Fibroblast of lung (primary cell): ENCODE results near the gene WWP2. TPM values are rescaled to one million over a fixed set of nuclear protein-coding genes. Genes with fewer than 3 reads are reported as not detected.

Experiments used
- DNase-seq, 2 donors: peaks; one replicate each; pipeline versions ENCODE4 v3.0.0 to v3.0.0-alpha.2; 2010; ENCODE audit warnings: low read depth in 2 of 2
- H2AFZ ChIP-seq: 2 replicates; pipeline ENCODE4 v1.5.1; 2012; ENCODE audit warnings: low read length, control low read depth, inconsistent platforms
- H3K27ac ChIP-seq: 2 replicates; pipeline ENCODE4 v1.5.1; 2011; ENCODE audit warnings: low read length, control low read depth; ENCODE audit not compliant: insufficient read depth
- H3K27me3 ChIP-seq: 2 replicates; pipeline ENCODE4 v1.5.1; 2011; ENCODE audit warnings: mild to moderate bottlenecking, low read length; ENCODE audit not compliant: control insufficient read depth, insufficient read depth
- H3K36me3 ChIP-seq: 2 replicates; pipeline ENCODE4 v1.5.1; 2011; ENCODE audit warnings: low read length; ENCODE audit not compliant: control insufficient read depth, insufficient read depth
- H3K4me1 ChIP-seq: 2 replicates; pipeline ENCODE4 v1.5.1; 2011; ENCODE audit warnings: low read length; ENCODE audit not compliant: control insufficient read depth, insufficient read depth; ENCODE audit errors: extremely low read depth
- H3K4me2 ChIP-seq: 2 replicates; pipeline ENCODE4 v1.5.1; 2011; ENCODE audit warnings: low read length, control low read depth; ENCODE audit not compliant: insufficient read depth; ENCODE audit errors: extremely low read depth
- H3K4me3 ChIP-seq, 4 experiments: fragments of 200-600 bp in 1 of 4; sonication (generic) in 1 of 4; replicated peaks in 1 of 4; 2 replicates each; pipeline ENCODE4 v1.5.1; 2011 to 2016; ENCODE audit warnings: low read length in 4 of 4, low read depth in 3 of 4, mild to moderate bottlenecking in 3 of 4, control low read depth in 2 of 4, inconsistent platforms in 1 of 4, mixed read lengths in 1 of 4; ENCODE audit not compliant: insufficient read depth in 1 of 4; ENCODE audit errors: control extremely low read depth in 1 of 4
- H3K79me2 ChIP-seq: 2 replicates; pipeline ENCODE4 v1.5.1; 2012; ENCODE audit warnings: mild to moderate bottlenecking, low read length, inconsistent platforms; ENCODE audit not compliant: control insufficient read depth, insufficient read depth
- H3K9ac ChIP-seq: 2 replicates; pipeline ENCODE4 v1.5.1; 2011; ENCODE audit warnings: mild to moderate bottlenecking, low read length, control low read depth; ENCODE audit not compliant: insufficient read depth
- H3K9me3 ChIP-seq: 2 replicates; pipeline ENCODE4 v1.5.1; 2012; ENCODE audit warnings: low read depth, low read length; ENCODE audit not compliant: control insufficient read depth, insufficient read depth
- H4K20me1 ChIP-seq: 2 replicates; pipeline ENCODE4 v1.5.1; 2011; ENCODE audit warnings: low read length; ENCODE audit not compliant: control insufficient read depth, insufficient read depth; ENCODE audit errors: extremely low read depth
- EZH2 ChIP-seq: IDR thresholded peaks from 2 replicates; pipeline ENCODE4 v1.5.1; 2012; ENCODE audit warnings: low read length, control low read depth, mild to moderate bottlenecking; ENCODE audit errors: missing control alignments
- polyA plus RNA-seq, 2 donors: library from polyadenylated mRNA; depleted of rRNA in 1 of 2; stranded (reverse) in 1 of 2; unstranded in 1 of 2; fragments of >200 nt; gene quantifications; 2 replicates each; pipeline ENCODE4 v1.2.1, GENCODE V29; 2011 to 2012; ENCODE audit warnings: missing spikeins in 1 of 2
- total RNA-seq: library from RNA; depleted of rRNA; stranded (reverse); fragments of >200 nt; gene quantifications from 2 replicates; pipeline ENCODE4 v1.2.1, GENCODE V29; 2014
- TF ChIP-seq, protein P1 (sequence below), 2 donors: IDR thresholded peaks in 1 of 2; conservative IDR thresholded peaks in 1 of 2; 1 replicate in 1 of 2; 2 replicates in 1 of 2; pipeline ENCODE4 v1.5.1; 2011 to 2012; ENCODE audit warnings: low read length in 2 of 2, control low read depth in 1 of 2, inconsistent platforms in 1 of 2, low read depth in 1 of 2, mild to moderate bottlenecking in 1 of 2

WWP2 gene
- total and polyA plus RNA-seq, 2 donors (not counting 1 experiment from before 2014, with no cell fraction given) = 16.3 to 28.5 TPM

DNA sequence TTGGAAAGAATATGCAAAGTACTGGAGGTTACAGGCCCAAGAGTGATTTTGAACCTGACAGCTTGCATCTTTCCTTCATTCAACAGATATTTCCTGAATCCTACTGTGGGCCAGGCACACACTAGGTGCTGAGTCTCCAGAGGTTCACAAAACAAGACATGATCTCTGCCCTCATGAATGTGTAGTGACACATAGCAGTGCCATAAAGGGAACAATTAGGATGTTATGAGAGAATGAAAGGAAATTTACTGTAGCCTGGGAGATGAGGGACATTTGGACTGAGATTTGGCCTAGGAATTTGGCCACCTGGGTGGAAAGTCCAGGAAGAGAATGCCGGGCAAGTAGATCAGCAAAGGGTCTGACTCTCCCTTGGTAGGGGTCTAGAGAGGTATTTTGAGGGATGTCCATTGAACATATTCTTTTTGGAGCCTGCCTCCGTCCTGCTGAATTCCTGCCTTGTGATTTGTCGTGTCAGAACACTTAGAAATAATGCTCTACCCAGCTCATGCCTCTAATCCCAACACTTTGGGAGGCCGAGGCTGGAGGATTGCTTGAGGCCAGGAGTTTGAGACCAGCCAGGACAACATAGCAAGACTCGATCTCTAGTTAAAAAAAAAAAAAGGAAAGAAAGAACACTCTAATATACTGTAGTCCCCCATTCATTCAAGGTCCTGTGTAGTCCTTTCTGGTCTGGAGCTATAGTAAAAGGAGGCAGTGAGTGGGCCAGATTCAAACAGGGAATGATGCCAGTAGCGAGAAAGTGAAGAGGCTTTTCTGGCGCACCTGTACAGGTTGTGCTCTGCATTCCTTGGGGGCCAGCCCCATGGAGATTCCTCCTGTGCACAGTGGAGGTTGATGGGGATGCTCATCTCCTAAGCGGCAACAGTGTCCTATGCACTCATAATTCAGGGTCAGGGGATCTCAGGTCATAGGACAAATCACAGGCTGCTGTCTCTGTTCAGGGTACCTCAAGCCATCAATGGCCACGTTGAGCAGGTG is 98.4 kb downstream of the WWP2 start:
- Histone ChIP-seq H3K9me3 (no peaks in the 10 kb centered on the region), H3K36me3 (no peaks in the 10 kb centered on the region), H3K79me2 (no peaks in the 10 kb centered on the region), H2AFZ (no peak overlapping the region), H3K27ac (no peak overlapping the region), H3K4me3 (no peak overlapping the region), H3K4me2 (no peak overlapping the region), H3K9ac (no peak overlapping the region), H3K27me3 (no peaks in the 10 kb centered on the region), H4K20me1 (no peaks in the 10 kb centered on the region), H3K4me1 (no peaks in the 10 kb centered on the region)
- no peak for TF ChIP-seq EZH2
- TF ChIP-seq, protein P1, sequence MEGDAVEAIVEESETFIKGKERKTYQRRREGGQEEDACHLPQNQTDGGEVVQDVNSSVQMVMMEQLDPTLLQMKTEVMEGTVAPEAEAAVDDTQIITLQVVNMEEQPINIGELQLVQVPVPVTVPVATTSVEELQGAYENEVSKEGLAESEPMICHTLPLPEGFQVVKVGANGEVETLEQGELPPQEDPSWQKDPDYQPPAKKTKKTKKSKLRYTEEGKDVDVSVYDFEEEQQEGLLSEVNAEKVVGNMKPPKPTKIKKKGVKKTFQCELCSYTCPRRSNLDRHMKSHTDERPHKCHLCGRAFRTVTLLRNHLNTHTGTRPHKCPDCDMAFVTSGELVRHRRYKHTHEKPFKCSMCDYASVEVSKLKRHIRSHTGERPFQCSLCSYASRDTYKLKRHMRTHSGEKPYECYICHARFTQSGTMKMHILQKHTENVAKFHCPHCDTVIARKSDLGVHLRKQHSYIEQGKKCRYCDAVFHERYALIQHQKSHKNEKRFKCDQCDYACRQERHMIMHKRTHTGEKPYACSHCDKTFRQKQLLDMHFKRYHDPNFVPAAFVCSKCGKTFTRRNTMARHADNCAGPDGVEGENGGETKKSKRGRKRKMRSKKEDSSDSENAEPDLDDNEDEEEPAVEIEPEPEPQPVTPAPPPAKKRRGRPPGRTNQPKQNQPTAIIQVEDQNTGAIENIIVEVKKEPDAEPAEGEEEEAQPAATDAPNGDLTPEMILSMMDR (conservative IDR thresholded peaks at IDR 0.05 in 1 of 2, IDR thresholded peaks at IDR 0.05 in 1 of 2; ENCODE audit: low read depth in 1 of 2, low read length in 2 of 2) = no peak
- no peak for DNase-seq

DNA sequence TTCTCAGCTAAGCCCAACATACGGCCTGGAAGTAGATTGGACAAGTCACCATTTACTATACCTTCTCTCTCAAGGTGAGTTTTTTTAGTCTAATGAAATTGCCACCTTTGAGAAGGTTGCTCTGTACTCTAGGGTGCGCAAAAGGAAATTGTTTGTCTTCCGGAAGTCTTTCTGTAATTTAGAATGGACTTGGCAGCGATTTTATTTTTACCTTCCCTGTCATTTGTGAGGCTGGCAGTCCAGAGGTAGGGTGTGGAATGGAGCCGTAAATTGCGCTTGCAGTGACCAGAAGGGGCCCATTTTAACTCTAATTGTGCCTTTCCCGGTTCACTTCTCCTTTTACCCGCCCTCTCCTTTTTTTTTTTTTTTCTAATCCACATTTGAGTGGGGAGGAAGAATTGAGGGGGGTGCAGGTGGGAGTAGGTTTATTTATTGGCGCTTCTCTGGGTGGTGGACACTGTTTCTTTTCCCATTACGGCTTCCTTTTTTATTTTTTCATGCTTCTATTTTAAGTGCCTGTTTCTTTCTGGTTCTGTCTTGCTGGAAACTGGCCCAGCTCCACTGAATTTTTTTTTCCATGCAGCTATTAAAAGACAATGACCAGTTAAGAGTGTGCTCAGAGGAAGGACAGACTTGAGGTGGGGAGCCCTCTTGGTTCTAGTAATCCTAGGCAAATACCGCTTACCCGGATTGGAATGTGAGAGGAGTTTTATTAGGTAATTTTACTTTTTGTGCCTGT is 99.3 kb downstream of the WWP2 start:
- TF ChIP-seq EZH2 = no peak
- TF ChIP-seq, protein P1 (conservative IDR thresholded peaks at IDR 0.05 in 1 of 2, IDR thresholded peaks at IDR 0.05 in 1 of 2; ENCODE audit: low read depth in 1 of 2, low read length in 2 of 2) = no peak
- no peak overlapping the region for H3K4me3 ChIP-seq
- H2AFZ ChIP-seq = no peak overlapping the region
- H3K9ac ChIP-seq = no peak overlapping the region
- no peaks in the 10 kb centered on the region for H3K79me2 ChIP-seq
- no peaks in the 10 kb centered on the region for H3K27me3 ChIP-seq
- no peak overlapping the region for H3K4me2 ChIP-seq
- no peaks in the 10 kb centered on the region for H3K9me3 ChIP-seq
- DNase-seq = peak; percentile 66 to 86
- no peaks in the 10 kb centered on the region for H3K36me3 ChIP-seq
- no peak overlapping the region for H3K27ac ChIP-seq
- H3K4me1 ChIP-seq = peaks cover 2% of the 10 kb centered on the region
- H4K20me1 ChIP-seq = no peaks in the 10 kb centered on the region
